ENCODE results near the gene NAXE.
A peak's percentile ranks its signal among the peaks of the same experiment; 100 is the strongest.
"Not testable (repeated sequence)": the region's sequence is repeated elsewhere in the genome, so short reads cannot be mapped to it uniquely, and the experiment has no call there.

The NAXE gene

GRCh38 chr1:156595016-156595415 lies 3.4 kb downstream of the NAXE start:
- no peak for DNase-seq

DNA sequence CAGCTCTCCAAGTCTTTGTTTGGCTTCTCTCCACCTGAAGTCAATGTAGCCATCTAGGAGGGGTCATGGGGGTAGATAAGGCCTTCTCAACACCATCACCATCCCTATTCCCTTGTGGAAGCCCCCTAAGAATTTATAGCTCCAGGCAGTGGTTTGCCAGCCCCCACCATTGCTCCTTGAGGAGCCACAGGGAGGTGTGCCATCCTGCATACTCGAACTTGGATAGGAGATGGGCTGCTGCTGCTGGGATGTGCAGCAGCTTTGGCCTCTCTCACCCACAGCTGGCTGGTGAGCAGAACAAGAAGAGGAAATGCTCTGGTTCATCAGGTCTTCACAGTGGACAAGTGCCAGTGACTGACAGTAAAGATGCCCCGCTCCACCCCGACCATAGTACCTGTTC lies 4.8 kb downstream of the NAXE start:
- DNase-seq, result no peak

GRCh38 chr1:156598125-156598524 lies 6.5 kb downstream of the NAXE start:
- no peak for DNase-seq

DNA sequence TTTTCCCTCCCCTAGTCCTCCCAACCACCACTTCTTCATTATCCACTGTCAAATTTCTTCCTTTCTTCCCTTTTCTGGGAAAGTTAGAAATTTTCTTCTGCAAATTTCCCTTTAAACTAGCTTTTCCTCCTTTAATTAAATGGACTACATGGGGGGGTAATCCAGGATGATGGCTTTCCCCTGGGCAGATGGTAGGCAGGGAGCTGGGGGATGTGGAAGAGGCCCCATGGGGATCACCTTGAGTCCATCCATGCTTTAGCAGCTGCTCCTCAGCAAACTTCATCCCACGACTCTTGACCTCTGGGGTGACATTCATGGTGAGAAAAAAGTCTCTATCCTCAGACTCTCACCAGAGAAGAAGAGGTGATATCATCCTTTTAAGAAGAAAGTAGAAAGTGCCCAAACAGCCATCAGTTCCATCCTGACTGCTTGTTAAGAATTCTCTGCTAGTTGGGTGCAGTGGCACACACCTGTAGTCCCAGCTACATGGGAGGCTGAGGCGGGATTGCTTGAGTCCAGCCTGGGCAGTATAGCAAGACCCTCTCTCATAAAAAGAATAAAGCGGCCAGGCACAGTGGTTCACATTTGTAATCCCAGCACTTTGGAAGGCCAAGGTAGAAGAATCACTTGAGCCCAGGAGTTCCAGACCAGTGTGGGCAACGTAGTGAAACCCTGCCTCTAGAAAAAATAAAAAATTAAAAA lies 7.3 kb downstream of the NAXE start:
- DNase-seq, result no peak

GRCh38 chr1:156599811-156600210 lies 8.2 kb downstream of the NAXE start:
- no peak for DNase-seq

GRCh38 chr1:156600733-156601121 lies 9.2 kb downstream of the NAXE start:
- no peak for DNase-seq

GRCh38 chr1:156601122-156601830 lies 9.7 kb downstream of the NAXE start, which contains the start of gene GPATCH4:
GPATCH4 (minus strand) TSS chr1:156601479.
- peak; percentile 95 to 97 for DNase-seq

GRCh38 chr1:156601892-156602291 lies 10.3 kb downstream of the NAXE start:
- DNase-seq, result no peak

- DNase-seq, result peak in 1 of 2 experiments; percentile 43
Observed at GRCh38 chr1:156602557-156602993, 11.0 kb downstream of the NAXE start.

GRCh38 chr1:156607344-156607743 lies 15.8 kb downstream of the NAXE start:
- not testable (repeated sequence) for DNase-seq

GRCh38 chr1:156608036-156608674 lies 16.6 kb downstream of the NAXE start:
- peak; percentile 54 to 85 for DNase-seq

GRCh38 chr1:156608981-156609380 lies 17.4 kb downstream of the NAXE start:
- DNase-seq, result peak in 1 of 2 experiments; percentile 31

GRCh38 chr1:156610072-156610471 lies 18.5 kb downstream of the NAXE start:
- DNase-seq, result not testable (repeated sequence)

DNA sequence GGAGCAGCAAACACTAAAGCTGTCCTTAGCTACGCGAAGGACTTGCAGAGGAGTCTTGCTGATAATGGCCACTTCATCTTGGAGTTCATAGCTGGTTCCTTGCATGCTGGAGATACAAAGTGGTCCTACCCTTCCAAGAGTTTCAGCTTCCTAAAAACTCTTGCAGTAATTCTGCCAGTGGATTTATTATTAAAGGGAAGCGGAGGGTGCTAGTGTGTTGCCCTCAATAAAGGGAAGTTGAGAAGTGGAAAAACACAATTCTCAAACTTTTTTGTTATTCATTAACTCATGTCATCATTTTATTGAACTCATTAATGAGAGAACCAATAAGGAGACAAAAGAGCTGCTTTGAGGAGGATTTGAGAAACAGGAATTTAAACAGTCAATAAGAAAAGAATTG lies 21.1 kb downstream of the NAXE start:
- DNase-seq, result no peak

DNA sequence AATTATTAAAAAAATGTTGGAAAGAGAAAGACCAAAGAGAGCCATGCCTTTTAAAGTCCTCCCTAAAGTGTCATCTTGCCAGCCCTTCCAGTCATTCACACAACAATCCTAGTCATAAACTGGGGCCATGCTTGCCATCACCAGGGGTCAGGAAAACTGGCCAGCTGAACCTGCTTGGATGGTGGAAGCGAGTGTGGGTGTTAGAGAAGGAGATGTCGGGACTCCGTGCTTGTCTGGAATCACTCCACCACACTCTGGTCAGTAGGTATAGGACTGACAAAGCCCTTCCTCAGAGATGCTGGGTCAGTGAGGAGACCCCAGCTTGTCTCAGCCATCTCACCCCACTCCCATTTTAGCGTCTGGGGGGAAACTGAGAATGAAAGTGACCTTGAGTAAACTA lies 24.4 kb downstream of the NAXE start:
- DNase-seq, result no peak

DNA sequence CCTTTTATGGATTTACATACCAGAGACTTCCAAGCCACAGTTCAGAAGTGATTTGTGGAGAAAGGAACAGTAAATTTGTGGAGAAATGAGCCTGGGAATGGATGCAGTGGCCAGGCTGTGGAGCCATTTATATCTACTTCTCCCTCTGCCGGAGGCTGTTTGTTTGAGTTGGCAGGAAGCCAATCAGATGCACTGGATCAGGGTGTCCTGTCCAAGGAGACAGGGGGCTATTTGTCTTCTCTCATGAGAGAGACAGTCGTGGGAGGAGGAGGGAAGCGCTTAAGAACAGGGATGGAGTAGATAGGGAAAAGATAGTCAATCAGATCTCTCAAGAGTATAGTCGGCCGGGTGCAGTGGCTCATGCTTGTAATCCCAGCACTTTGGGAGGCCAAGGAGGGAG lies 24.9 kb downstream of the NAXE start:
- DNase-seq, result peak in 1 of 2 experiments; percentile 29

GRCh38 chr1:156618853-156619581 lies 27.4 kb downstream of the NAXE start, which contains the start of gene HAPLN2:
HAPLN2 (plus strand) TSS chr1:156619415; CDS start chr1:156623491, 4,076 bp downstream.
- peak in 1 of 2 experiments; percentile 13 for DNase-seq

DNA sequence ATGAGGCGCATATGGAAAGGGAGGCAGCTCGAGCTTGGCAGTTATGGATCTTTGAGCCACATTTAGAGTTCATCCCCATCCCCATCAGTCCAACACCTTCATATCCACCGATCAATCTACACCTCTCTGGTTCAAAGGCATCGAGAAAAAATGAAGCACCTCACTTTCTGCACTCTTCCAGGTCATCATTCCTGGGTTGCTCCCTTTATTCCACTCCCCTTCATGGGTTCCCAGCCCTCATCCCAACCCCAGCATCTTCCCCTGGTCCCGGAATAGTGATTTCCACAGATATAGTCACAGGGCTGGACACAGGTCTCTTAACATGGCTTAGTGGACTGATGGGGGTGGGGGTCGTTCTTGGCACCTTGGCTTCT lies 28.0 kb downstream of the NAXE start:
- no peak for DNase-seq

DNA sequence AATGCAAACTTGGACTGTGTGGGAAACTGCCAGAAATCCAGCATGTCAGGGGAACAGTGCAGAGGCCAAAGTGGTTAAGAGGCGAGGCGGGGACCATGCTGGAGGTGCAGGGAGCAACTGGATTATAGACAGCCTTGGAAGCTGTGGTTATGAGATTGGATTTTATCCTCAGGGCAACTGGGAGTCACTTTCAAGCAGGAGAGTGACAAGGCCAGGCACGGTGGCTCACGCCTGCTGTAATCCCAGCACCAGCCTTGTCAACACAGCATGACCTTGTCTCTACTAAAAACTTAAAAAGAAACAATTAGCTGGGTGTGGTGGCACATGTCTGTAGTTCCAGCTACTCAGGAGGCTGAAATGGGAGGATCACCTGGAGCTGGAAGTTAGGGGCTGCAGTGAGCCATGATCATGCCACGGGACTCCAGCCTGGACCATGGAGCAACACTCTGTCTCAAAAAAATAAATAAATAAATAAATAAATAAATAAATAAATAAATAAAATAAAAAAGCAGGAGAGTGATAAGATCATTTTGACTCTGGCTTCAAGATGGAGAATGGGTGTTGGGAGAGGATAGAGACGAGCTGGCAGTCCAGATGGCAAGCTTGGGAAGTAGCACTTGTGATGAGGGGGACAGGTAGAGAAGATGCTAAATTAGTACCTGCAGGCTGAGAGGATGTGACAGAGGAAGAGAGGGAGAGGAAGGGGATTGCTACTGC lies 31.2 kb downstream of the NAXE start:
- no peak for DNase-seq

- DNase-seq, result peak; percentile 36 to 68
Observed at GRCh38 chr1:156623946-156624813, 32.6 kb downstream of the NAXE start.

- DNase-seq, result no peak
Observed at GRCh38 chr1:156624814-156625435, 33.3 kb downstream of the NAXE start.
